Measurements from ENCODE around the gene IL10RB. TPM values are rescaled to one million over a fixed set of nuclear protein-coding genes. Genes with fewer than 3 reads are reported as not detected.
"Not testable (repeated sequence)": the region's sequence is repeated elsewhere in the genome, so short reads cannot be mapped to it uniquely, and the experiment has no call there.

IL10RB gene
- total RNA-seq, 2 experiments from 2014 or later, result 25.3 to 25.9 TPM

DNA sequence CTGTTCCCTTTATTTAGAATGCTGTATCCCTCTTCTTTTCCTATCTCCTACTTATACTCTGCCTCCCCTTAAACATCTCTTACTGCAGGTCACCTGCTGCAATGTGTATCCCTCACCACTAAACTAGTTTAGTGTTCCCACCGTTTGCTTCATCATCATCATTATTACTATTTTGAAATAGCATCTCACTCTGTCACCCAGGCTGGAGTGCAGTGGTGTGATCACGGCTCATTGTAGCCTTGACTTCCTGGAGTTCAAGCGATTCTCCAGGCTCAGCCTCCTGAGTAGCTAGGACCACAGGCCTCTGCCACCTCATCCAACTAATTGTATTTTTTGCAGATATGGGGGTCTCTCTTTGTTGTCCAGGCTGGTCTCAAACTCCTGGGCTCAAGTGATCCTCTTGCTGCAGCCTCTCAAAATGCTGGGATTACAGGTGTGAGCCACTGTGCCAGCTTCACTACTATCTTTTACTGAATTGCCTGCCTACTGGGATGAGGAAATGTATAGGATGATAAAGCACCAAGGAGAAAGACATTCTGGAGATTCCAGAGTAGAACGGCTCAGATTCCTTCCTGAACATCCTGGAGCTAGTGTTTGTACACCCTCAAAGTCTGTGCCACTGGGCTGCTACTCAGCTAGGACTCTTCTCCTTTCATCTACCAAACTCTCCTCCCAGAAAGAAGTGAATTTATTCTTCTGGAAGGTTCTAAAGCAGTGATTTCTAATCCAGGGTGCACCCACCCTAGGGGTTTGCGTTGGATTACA lies 50.0 kb downstream of the IL10RB start:
- no peak overlapping the region for H3K4me3 Mint-ChIP-seq
- no peaks in the 10 kb centered on the region for H3K4me1 Mint-ChIP-seq
- no peaks in the 10 kb centered on the region for H3K27me3 Mint-ChIP-seq
- H3K36me3 Mint-ChIP-seq, result no peaks in the 10 kb centered on the region
- no peak for DNase-seq
- H3K27ac Mint-ChIP-seq, result no peak overlapping the region
- peaks cover 4% of the 10 kb centered on the region for H3K9me3 Mint-ChIP-seq

- Mint-ChIP-seq H3K4me3 (no peak overlapping the region), H3K36me3 (no peaks in the 10 kb centered on the region), H3K9me3 (peaks cover 4% of the 10 kb centered on the region), H3K27me3 (no peaks in the 10 kb centered on the region), H3K27ac (no peak overlapping the region), H3K4me1 (no peaks in the 10 kb centered on the region)
- DNase-seq, result no peak
These were observed 51.0 kb downstream of the IL10RB start for GRCh38 chr21:33317145-33317544.

DNA sequence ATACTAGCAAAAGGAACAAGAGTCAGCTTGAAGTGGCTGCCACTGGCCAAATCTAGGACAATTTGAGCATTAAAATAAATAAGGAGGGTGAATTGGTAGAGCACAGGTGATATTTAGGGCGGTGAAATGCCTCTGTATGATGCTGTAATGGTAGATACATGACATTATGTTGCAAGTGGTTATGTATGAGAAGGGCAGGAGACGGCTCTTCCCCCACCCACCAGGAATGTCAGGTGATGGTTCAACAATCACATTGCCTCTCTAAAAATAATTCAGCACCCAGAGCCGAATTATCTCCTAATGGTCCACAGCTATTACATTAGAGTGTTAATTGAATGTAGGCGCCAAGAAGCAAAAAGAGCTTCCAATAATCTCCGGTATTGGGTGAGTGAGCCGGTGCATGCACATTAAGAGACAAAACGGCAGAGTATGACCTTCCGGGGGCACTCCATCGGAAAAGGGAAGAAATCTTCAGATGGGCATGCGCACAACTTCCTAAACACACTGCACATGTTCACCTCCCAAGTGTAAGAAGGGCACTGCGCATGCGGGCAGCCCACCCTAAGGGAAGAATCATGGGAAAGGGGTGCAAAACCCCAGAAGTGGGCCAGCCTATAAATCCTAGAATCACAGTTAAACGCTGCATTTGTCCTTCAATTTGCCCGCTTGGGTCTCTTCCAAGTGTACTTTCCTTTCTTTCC lies 51.8 kb downstream of the IL10RB start:
- H3K9me3 Mint-ChIP-seq, result peaks cover 4% of the 10 kb centered on the region
- H3K36me3 Mint-ChIP-seq, result no peaks in the 10 kb centered on the region
- no peak overlapping the region for H3K4me3 Mint-ChIP-seq
- no peaks in the 10 kb centered on the region for H3K4me1 Mint-ChIP-seq
- H3K27ac Mint-ChIP-seq, result no peak overlapping the region
- no peaks in the 10 kb centered on the region for H3K27me3 Mint-ChIP-seq
- DNase-seq, result no peak

DNA sequence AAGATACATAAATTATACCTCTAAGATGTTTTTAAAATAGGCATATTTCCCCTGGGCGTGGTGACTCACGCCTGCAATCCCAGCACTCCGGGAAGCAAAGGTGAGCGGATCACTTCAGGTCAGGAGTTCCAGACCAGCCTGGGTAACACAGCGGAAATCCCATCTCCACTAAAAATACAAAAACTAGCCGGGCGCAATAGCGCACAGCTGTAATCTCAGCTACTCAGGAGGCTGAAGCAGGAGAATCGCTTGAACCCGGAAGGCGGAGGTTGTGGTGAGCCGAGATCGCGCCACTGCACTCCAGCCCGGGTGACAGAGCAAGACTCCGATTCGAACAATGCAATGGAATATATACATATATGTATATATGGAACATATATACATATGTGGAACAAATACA lies 54.8 kb downstream of the IL10RB start:
- not testable (repeated sequence) for H3K4me1 Mint-ChIP-seq, DNase-seq, H3K36me3 Mint-ChIP-seq, H3K4me3 Mint-ChIP-seq, H3K9me3 Mint-ChIP-seq, H3K27ac Mint-ChIP-seq, H3K27me3 Mint-ChIP-seq

- peaks cover 13% of the 10 kb centered on the region for H3K36me3 Mint-ChIP-seq
- not testable (repeated sequence) for H3K27me3 Mint-ChIP-seq, H3K27ac Mint-ChIP-seq, DNase-seq, H3K9me3 Mint-ChIP-seq, H3K4me3 Mint-ChIP-seq
- H3K4me1 Mint-ChIP-seq, result peaks cover 22% of the 10 kb centered on the region
These were observed 57.4 kb downstream of the IL10RB start for GRCh38 chr21:33323610-33324009.

- Mint-ChIP-seq H3K27me3 (no peaks in the 10 kb centered on the region), H3K4me1 (peaks cover 28% of the 10 kb centered on the region), H3K9me3 (no peaks in the 10 kb centered on the region), H3K27ac (no peak within 1 kb of the TSS), H3K4me3 (no peak within 1 kb of the TSS), H3K36me3 (peaks cover 13% of the 10 kb centered on the region)
- DNase-seq, result peak; percentile 99
These were observed 58.4 kb downstream of the IL10RB start, which contains the start of gene IFNAR1 for GRCh38 chr21:33324291-33325221. IFNAR1 (plus strand) TSS chr21:33324970; CDS start chr21:33325056, 86 bp downstream.

DNA sequence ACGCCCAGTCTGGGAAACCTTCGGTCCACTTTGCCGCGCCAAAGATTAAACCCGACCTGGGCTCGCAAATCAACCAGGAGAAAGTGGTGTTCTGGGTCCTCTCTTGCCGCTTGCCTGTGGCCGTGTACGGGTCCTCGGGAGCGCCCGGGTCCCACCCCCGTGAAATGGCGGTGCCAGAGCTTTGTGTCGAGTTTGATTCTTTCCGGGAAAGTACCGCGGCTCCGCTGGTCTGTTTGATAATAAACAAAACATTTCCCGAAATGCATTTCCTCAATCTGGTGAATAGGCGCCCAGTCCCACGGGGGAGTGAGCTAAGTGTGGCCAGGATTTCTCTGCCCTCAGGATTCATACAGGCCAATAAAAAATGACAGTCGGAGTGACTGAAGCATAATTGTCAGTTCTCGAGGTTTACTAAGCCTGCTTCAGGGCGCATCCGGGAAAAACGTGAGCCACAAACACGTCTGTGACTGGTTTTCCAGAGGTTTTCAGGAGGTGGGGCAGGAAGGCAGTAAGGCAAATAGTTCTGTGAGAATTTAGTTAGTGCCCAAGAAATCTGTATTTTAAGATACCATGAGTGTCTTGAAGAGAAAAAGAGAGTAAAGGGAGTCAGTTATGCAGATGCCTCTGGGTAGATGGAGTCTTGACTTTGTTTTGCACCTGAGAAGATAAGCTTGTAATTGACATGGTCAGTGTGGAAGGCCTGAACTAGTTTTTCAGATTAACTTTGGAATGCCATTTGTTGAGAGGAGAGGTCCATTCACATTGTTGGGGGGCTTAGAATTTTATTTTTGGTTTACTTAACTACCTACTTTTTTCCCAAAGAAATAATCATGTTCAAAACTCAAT lies 59.3 kb downstream of the IL10RB start:
- no peaks in the 10 kb centered on the region for H3K27me3 Mint-ChIP-seq
- H3K9me3 Mint-ChIP-seq, result no peaks in the 10 kb centered on the region
- no peak overlapping the region for H3K4me3 Mint-ChIP-seq
- DNase-seq, result peak; percentile 66
- no peak overlapping the region for H3K27ac Mint-ChIP-seq
- H3K4me1 Mint-ChIP-seq, result peaks cover 37% of the 10 kb centered on the region
- H3K36me3 Mint-ChIP-seq, result peaks cover 15% of the 10 kb centered on the region

DNA sequence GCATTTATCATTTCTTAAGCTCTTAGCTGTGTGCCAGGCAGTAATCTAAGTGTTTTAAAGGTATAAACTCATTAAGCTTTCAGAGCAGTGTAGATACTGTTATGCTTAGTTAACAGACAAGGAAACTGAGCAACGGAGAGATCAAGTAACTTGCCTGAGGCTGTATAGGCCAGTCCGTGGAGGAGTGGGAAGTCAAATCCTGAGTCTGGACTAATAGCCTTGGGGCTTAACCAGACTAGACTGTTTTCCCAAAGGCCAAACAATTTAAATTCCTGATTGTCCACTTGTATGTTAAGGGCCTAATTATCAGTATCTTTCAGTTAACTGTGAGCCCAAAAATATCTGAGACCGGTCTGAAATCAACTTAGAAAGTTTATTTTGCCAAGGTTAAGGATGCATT lies 61.2 kb downstream of the IL10RB start:
- H3K27me3 Mint-ChIP-seq, result no peaks in the 10 kb centered on the region
- H3K27ac Mint-ChIP-seq, result no peak overlapping the region
- H3K9me3 Mint-ChIP-seq, result peaks cover 4% of the 10 kb centered on the region
- H3K36me3 Mint-ChIP-seq, result peaks cover 19% of the 10 kb centered on the region
- no peak for DNase-seq
- H3K4me3 Mint-ChIP-seq, result no peak overlapping the region
- peaks cover 53% of the 10 kb centered on the region for H3K4me1 Mint-ChIP-seq

- no peak overlapping the region for H3K27ac Mint-ChIP-seq
- no peak for DNase-seq
- peaks cover 8% of the 10 kb centered on the region for H3K9me3 Mint-ChIP-seq
- H3K27me3 Mint-ChIP-seq, result no peaks in the 10 kb centered on the region
- peak overlapping the region; percentile 19 for H3K4me3 Mint-ChIP-seq
- peaks cover 25% of the 10 kb centered on the region for H3K36me3 Mint-ChIP-seq
- peaks cover 55% of the 10 kb centered on the region for H3K4me1 Mint-ChIP-seq
These were observed 61.7 kb downstream of the IL10RB start for GRCh38 chr21:33327792-33328433.

DNA sequence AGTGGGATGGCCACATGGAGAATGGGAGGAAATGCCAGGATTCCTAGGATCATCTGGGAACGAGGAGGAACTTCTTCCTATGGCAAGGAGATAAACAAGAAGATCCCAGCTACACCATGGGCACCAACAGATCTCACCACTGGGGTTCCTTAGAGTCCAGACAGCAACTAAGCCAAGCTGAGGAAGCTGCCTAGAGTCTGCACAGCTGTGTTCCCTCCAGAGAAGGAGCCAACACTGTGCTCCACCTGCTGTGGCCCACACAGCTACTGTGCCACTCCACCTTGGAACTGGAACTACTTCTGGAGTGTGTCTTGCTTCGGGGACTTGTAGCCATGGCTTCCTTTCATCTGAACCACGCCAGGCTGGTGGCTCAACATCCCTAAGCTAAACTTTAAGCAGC lies 64.6 kb downstream of the IL10RB start:
- peaks cover 13% of the 10 kb centered on the region for H3K9me3 Mint-ChIP-seq
- H3K4me3 Mint-ChIP-seq, result no peak overlapping the region
- no peak for DNase-seq
- H3K27ac Mint-ChIP-seq, result no peak overlapping the region
- no peaks in the 10 kb centered on the region for H3K27me3 Mint-ChIP-seq
- peaks cover 70% of the 10 kb centered on the region for H3K4me1 Mint-ChIP-seq
- H3K36me3 Mint-ChIP-seq, result peaks cover 37% of the 10 kb centered on the region

- peaks cover 35% of the 10 kb centered on the region for H3K36me3 Mint-ChIP-seq
- no peak for DNase-seq
- H3K27ac Mint-ChIP-seq, result no peak overlapping the region
- H3K9me3 Mint-ChIP-seq, result peaks cover 13% of the 10 kb centered on the region
- peaks cover 62% of the 10 kb centered on the region for H3K4me1 Mint-ChIP-seq
- no peak overlapping the region for H3K4me3 Mint-ChIP-seq
- no peaks in the 10 kb centered on the region for H3K27me3 Mint-ChIP-seq
These were observed 66.0 kb downstream of the IL10RB start for GRCh38 chr21:33332143-33332542.

DNA sequence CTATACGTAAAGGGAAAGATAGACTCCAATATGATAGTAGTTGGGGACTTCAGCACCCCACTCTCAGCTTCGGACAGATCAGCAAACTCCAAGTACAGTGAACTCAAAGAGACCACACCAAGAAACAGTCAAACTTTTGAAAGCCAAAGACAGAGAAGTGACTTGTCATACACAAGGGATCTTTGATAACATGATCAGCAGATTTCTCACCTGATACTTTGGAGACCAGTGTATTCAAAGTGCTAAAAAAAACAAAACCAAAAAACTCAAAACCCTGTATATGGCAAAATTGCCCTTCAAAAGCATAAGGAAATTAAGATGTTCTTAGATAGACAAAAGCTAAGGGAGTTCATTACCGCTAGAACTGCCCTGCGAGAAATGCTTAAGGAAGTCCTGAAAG lies 68.0 kb downstream of the IL10RB start:
- peaks cover 30% of the 10 kb centered on the region for H3K36me3 Mint-ChIP-seq
- no peak overlapping the region for H3K27ac Mint-ChIP-seq
- H3K4me1 Mint-ChIP-seq, result peaks cover 44% of the 10 kb centered on the region
- H3K4me3 Mint-ChIP-seq, result no peak overlapping the region
- no peak for DNase-seq
- H3K9me3 Mint-ChIP-seq, result peaks cover 13% of the 10 kb centered on the region
- H3K27me3 Mint-ChIP-seq, result no peaks in the 10 kb centered on the region

GRCh38 chr21:33334824-33335223 lies 68.7 kb downstream of the IL10RB start:
- H3K4me1 Mint-ChIP-seq, result peaks cover 41% of the 10 kb centered on the region
- H3K9me3 Mint-ChIP-seq, result peaks cover 13% of the 10 kb centered on the region
- DNase-seq, result no peak
- H3K27me3 Mint-ChIP-seq, result no peaks in the 10 kb centered on the region
- H3K4me3 Mint-ChIP-seq, result no peak overlapping the region
- H3K27ac Mint-ChIP-seq, result no peak overlapping the region
- H3K36me3 Mint-ChIP-seq, result peaks cover 31% of the 10 kb centered on the region

DNA sequence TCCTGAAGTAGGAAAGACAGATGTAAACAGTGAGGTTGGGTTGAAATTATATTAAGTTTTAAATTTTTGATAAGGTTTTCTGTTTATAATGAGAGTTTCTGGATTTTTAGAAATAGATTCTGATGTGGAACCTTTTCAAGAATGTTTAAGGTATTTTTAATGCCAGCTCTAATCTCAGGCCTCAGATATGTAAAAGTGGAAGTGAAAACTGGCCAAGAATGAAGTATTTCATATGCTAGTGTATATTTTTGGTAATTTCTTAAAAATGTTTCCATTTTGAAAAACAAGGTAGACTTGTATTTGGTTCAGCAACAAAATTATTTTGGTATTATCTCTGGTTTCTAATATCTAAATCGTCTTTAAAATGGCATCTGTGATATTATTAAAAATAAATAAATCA lies 73.0 kb downstream of the IL10RB start:
- Mint-ChIP-seq H3K4me1 (peaks cover 17% of the 10 kb centered on the region), H3K36me3 (peaks cover 18% of the 10 kb centered on the region), H3K9me3 (no peaks in the 10 kb centered on the region), H3K27me3 (no peaks in the 10 kb centered on the region), H3K27ac (no peak overlapping the region), H3K4me3 (no peak overlapping the region)
- DNase-seq, result no peak

All from activated naive CD8-positive, alpha-beta T cell treated with anti-CD3 and anti-CD28 coated beads for 36 hours (primary cell).